Fibroblast of gingiva (primary cell): ENCODE data around the gene IRF2BPL.

ENCODE experiments used
- DNase-seq: peaks from one replicate; pipeline ENCODE4 v3.0.0-alpha.2; 2011; ENCODE audit warnings: low read depth

IRF2BPL gene

GRCh38 chr14:77009014-77009413 is 19.5 kb downstream of the IRF2BPL start:
- DNase-seq, result no peak

DNA sequence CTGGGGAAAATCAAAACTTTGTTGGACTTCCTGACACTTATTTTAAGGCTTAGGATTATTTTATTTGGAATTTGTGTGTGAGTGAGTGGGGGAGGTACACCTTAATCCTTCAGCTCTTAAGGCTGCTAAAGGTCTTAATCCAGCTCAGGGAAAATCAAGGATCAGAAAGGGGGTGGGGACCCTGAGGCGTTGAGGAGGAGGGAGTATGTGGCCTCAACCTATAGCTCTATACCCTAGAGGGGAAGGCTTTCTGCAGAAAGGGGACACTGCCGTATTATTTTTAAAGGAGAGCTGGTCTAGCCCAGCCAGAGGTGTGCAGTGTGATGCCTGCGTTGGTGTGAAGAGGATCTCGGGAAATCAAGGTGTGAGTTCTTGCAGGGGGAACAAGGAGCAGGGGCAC is 20.0 kb downstream of the IRF2BPL start:
- DNase-seq, result no peak

DNA sequence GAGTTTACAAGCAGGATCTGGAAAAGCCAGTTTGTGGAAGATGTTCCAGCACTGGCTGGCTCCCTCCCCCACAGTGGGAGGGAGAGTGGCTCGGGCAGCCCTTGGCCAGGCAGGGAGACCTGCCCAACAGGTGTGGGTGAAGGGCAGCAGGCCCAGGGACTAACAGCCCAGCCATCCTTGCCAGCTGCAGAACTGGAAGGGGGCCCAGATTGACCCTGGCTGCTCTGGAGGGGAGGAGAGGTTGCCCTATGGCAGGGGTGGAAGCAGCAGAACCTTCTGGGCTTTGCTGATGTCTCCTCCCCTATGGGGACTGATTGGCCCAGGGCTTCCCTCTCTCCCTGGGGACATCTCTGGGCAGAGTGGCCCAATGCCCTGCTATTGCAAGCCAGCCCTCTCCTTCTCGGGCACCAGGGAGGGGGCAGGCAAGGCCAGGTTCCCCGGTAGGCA is 20.5 kb downstream of the IRF2BPL start:
- no peak for DNase-seq

DNA sequence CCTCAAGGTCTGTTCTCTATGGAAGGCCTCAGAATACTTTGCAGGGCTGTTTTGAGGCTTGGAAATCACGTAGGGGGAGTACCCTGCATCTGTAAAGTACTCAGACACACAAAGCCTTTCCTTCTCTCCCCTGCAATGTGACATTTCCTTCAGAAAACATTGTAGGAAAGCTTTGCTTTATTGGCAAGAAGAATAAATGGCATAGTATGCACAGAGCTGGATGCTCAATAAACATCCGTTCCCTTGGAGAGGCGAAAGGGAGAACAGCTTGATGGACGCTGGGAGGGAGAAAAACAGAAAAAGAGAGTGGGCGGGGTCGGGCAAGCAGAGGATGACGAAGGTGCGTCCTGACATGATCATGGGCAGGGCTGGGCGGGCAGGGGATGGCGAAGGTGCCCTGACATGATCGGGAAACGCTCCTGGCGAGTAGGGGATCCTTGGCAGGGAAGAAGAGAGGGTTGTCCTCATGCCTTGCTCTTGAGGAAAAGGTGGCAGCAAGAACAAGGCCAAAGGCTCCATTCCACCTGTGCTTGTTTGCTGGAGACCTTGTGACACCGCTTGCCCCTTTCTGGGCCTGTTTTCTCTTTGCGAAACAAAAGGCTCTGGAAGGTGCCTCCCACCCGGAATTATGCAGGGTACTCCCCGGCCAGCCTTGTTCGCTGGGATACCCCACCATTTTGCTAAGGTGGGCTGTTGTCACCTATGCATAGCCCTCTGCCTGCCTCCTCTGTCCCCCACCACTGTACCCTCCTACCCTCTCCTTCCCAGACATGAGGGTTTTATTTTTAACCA is 21.1 kb downstream of the IRF2BPL start:
- DNase-seq, result no peak

- no peak for DNase-seq
These were observed 22.4 kb downstream of the IRF2BPL start for GRCh38 chr14:77006132-77006531.

- no peak for DNase-seq
These were observed 22.9 kb downstream of the IRF2BPL start for GRCh38 chr14:77005559-77005958.

DNA sequence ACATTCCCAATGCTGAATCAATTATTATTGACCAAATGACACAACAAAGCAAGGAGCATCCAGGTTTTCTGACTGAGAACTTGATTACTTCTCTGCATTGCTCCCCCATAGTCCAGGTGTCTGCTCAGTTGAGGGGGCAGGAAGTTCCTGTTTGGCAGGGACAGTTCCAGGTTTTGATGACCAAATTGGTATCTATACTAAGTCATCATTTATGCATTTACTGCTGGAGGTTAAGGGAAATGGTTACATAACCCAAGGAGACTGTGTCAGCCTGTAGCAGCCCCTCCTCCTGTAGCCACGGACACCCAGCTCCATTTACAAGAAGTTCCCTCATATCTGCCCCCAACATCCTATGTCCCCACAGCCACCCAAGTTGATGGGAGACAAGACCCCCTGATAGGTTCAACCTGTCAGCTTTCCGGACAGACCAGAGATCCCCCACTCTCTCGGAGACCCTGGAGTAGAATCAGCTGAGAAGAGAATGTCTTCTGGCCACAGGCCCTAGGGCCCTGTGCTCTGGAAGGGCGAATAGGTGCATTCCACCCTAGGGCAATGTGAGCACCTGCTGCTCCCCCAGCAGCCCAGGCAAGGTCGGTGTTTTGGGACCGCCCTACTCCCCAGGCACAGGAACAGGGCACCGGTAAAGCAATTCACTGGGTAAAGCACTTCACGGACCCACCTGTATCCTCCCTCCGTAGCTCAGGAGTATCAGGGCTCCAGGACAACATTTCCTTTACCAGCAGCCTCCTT is 23.6 kb downstream of the IRF2BPL start:
- no peak for DNase-seq

DNA sequence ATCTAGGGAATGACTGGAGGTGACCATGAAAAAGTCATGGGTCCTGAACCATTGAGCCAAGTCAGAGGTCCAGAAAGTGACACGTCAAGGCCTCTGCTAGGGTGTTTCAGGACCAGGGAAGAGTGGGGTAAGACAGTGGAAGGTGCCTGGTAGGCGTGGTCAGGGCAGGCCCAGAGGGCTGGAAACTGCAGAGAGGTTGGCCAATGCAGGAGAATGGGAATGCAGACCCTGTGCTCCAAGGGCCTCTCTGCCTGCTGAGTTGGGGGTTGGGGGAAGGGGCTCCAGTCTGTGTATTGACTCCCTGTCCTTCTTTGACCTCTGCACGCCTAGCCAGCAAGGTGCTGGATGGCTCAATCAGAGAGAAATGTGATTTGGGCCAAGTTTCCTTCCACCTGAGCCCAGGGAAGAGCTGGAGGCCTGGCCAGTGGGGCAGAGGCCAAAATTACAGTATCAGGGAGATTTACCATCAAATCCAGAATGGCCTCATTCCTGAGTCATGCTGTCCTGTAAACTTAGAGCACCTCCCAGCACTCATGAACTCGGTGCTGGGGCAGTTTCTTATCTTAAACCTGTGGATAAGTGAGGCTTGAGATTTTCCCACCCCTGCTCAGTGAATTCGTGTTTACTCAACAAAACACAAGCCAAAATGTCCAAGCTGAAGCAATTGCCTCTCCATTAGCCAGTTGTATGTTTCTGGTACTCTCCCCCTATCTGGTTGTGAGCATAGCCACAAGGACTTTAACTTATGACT is 24.4 kb downstream of the IRF2BPL start:
- DNase-seq, result no peak

DNA sequence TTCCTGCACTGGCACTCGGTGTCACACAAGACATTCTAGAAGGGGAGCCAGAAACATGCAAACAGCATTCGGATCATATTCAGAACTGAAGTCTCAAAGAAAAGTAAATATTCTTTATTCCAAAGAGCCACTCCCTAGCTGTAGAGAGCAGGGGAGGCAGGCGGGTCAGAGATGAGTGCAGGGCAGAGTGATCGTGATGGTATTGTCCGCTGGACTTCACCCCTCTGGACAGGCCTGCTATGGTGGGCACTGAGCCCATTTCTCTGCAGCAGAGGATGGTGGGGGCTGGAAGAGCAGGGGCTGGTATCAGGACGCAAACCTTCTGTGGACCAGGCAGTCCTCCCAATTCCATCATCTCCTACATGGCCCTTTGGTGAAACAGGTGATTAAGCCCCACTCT is 25.6 kb downstream of the IRF2BPL start:
- DNase-seq, result no peak

- DNase-seq, result no peak
These were observed 26.2 kb downstream of the IRF2BPL start for GRCh38 chr14:77002335-77002734.

GRCh38 chr14:77000340-77001270 is 27.9 kb downstream of the IRF2BPL start:
- peak; percentile 62 for DNase-seq

GRCh38 chr14:76998910-76999309 is 29.6 kb downstream of the IRF2BPL start:
- DNase-seq, result no peak

DNA sequence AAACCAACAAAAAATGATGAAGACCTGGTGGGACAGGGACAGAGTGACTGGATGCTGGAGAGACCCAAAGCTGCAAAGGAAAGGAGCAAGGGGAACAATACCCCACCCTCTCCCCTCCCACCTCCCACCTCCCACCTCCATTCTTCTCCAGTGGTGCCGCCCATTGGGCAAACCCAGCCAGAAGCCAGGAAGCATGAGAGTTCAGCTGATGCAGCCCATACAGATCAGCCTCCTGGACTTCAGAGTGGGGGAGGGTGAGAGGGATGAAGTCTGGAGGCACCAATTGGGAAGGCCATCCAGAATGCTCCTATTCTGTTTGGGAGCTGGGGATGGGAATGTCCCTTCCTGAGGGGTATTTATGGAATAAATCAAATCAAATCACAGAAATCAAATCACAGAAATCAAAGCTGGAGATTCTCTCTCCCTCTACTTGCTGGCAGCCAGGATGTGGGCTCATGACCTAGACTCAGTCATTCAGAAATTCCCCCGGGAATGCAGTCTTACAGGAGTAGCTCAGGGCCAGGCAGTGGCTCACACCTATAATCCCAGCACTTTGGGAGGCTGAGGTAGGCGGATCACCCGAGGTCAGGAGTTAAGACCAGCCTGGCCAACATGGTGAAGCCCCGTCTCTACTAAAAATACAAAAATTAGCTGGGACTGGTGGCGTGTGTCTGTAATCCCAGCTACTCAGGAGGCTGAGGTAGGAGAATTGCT is 31.1 kb downstream of the IRF2BPL start:
- DNase-seq, result no peak

- no peak for DNase-seq
These were observed 31.9 kb downstream of the IRF2BPL start for GRCh38 chr14:76996563-76997146.

DNA sequence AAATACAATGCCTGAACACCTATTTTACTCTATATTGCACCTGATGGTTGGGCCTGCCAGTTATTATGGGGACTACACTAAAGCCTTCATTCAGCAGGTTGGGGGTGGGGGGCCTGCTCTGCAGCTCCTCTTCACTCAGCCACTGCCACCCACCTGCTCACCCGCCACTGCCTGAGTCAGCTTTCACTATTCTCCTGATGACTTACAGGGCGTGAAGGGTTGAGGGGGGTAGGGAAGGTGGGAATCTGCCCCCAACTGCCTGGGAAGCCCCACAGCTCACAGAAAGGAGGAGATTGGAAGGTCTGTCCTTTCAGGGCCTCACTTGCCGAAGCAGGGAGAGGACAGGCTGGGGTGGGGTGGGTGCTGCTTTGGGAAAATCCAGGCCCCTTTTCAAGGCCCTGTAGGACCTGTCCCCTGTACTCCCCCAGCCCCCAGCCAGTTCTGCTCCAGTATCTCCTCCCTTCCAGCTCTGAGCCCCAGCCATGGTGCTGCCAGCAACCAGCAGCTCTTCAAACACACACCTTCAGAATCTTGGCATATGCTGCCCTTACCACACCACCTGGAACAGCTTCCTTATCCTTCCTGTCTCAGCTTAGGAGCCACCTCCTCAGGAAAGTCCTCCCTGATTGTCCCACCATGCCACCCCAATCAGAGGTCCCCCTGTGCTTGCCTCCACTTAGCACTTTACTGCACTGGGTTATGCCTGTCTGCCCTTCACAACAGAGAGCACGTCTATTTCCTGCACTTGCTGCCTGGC is 33.1 kb downstream of the IRF2BPL start:
- no peak for DNase-seq

DNA sequence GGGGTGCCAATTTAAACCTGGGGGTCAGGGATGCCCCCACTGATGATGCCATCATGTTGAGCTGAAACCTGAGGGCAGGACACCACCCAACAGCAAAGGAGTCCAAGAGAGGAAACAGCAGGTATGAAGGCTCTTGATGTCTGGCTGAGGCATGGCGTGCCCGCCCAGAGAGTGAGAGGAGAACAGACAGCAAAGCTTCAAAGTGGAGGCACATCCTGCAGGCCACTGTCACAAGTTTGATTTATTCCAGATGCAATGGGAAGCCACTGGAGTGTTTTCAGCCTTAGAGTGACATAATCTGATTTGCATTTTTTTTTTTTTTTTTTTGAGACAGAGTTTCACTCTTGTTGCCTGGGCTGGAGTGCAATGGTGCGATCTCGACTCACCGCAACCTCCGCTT is 34.8 kb downstream of the IRF2BPL start:
- DNase-seq, result no peak

DNA sequence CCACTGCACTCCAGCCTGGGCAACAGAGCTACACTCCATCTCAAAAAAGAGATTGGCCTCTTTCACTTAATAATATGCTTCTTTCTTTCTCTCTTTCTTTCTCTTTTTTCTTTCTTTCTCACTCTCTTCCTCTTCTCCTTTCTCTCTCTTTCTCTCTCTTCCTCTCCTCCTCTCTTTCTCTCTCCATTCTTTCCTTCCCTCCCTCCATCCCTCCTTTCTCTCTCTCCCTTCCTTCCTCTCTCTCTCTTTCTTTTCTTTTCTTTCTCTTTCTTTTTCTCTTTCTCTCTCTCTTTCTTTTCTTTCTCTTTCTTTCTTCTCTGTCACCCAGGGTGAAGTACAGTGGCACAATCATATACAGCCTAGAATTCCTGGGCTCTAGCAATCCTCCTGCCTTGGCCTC is 38.4 kb downstream of the IRF2BPL start:
- no peak for DNase-seq

DNA sequence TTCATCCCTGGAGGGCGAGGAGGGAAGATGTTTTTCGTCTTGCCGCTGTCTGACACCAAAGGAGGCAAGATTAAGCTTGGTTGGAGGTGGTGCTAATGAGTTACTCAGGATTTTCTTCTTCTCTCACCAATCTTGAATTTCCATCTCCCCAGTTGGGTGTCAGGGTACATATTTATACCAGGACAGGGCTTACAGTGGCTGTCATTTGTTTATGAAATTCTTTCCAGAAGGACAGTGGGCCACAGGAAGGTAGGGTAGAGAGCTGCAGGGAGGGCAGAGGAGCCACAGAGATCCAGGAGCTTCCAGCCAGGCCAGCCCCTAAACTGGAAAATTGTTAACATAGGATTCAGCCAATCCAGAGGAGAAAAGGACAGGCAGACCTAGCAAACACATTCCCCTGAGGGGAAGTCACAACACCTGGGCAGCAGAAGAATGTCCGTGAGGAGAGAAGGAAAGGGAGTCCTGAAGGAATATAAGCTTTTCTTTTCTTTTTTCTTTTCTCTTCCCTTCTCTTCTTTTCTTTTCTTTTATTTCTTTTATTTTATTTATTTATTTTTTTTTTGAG is 40.5 kb downstream of the IRF2BPL start:
- no peak for DNase-seq

DNA sequence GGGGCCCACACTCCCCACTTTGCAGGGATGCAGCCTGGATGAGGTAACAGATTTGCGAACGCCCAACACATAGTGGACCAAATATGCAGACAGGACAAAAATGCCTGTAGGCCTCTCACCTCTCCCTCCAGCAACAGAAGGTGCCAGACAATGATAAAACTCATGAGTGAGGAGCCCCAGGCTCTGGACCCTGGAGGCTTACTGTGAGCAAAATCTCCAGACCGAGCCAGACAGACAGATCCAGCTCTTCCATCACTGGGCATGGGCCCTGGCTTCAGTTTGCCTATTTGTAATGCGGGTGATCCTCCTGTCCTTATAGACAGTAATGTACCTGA is 42.3 kb downstream of the IRF2BPL start:
- no peak for DNase-seq
